NCI-H345 treated with DMSO at 0.1 percent for 48 hours (cell line): ENCODE results near the gene TMEM151A.
"Not testable (repeated sequence)": the region's sequence is repeated elsewhere in the genome, so short reads cannot be mapped to it uniquely, and the experiment has no call there.

Source experiments
- DNase-seq: peaks from one replicate; lab custom pipeline; 2025; ENCODE audit not compliant: unreplicated experiment; lab: John Stamatoyannopoulos, UW

TMEM151A gene

DNA sequence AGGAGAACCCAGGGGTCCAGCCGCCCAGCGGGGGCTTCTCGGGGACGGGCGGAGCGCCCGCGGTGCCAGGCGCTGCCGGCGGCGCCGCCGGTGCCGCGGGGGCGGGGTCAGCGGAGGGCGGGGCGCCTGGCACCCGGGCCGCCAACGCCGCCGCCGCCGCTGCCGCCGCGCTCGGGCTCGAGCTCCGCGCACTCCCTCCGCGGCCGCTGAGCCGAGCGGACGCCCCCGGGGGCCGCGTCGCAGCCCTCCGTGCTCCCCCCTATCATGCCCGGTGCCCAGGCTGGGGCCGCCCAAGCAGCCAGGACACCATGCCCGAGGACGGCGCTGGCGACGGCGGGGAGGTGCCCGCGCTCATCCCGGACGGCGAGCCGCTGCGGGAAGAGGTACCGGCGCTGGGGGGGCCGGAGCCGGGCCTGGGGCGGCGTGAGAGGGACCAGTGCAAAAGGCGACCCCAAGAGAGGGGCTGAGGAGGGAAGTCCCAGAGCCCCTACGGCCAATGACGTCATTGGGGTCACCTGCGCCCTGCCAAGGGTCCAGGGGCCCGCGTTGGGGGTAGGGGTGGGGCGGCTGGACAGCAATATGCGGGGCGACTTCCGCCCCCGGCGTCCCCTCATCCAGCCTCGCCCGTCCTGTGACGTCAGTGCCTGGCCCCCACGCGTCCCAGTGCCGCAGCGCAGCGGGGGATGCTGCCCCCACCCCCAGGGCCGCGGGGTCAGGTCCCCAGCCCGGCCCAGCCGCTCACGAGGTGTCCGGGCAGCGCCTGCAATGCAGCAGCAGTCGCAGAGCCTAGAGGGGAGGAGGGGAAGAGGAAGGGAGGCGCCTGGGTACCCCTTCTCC, at the start of gene TMEM151A:
Gene TMEM151A, plus strand, starts transcription at position 189 of the 837 bp plus-strand sequence. Its CDS starts 120 bp downstream, at position 309.
- DNase-seq = no peak

DNA sequence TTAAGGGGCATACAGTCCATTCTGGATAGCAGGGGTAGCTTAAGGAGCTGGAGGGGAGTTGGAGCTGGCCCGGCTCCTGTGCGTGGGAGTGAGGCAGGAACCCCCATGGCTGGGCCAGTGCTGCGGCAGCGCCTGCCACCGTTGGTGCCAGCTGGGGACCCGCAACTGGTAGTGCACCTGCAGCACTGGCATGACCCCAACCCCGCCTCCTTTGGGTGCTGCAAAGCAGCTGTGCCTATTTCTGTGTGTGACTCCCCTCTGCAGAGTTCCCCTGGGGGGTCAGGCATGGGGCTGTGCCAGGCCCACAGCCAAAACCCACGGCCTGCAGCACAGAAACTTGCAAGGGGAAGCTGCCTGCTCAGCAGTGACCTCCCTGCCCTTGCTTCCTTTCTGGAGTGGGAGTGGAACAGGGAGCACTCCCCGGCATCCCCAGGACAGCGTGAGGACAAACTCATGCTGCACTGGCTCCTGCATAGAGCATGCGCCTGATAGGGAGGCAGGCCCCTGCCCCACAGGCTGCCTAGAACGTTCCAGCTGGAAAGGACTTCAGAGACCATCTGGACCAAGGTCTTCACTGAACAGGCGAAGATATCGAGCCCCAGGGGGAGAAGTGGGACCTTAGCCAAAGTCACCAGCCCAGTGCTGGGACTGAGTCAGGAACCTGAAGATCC, 49.5 kb upstream of the TMEM151A start:
- DNase-seq = no peak

DNA sequence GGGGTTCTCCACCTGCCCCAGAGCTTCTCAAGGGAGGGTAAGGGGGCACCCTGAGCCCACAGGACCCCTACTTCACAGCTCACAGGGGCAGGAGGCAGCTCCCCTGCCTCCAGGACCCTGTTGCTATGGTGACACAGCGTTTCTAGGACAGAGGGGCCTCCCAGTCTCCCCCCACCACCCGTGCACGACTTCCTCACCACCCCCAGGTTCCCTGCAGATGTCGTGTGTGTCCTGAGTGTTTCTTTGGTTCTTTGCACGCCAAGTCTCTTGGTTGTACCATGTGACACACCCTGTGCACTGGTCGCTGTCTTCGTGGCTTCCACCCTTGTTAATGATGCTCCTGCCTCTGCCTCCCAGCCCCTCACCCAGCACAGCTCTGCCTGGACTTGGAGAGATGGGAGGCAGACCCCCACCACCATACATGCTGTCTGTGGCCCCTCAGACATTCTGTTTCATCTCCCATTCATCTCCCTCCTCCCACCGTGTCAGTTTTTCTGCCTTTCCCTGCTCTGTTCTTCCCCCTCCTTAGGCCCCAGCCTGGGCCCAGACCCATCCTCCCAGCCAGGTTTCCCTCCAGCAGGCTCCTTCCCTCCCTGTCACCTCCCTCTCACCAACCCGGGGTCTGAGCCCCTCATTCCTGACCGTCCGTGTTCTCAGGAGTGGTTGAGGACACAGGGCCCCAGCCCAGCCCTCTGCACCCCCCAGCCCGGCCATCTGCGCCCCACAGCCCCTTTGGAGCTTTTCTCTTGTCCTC, 47.7 kb upstream of the TMEM151A start:
- DNase-seq = no peak

DNA sequence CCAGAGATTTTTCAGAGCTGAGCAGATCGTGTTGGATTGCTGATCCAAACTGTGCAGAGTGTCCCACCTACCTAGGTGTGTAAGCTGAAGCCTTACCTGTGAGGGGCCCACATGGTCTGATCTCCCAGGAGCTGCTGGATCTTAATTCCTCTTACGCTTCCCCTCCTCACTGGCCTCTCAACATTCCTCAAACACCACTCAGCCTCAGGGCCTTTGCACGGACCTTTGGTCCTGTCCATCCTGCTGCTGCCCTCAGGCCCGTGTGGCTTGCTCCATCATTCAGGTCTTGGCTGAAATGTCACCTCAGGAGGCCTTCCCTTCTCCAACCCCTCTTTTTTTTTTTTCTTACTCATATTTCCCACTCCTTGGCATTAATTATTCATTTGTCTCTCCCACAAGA, 44.4 kb upstream of the TMEM151A start:
- no peak for DNase-seq

DNA sequence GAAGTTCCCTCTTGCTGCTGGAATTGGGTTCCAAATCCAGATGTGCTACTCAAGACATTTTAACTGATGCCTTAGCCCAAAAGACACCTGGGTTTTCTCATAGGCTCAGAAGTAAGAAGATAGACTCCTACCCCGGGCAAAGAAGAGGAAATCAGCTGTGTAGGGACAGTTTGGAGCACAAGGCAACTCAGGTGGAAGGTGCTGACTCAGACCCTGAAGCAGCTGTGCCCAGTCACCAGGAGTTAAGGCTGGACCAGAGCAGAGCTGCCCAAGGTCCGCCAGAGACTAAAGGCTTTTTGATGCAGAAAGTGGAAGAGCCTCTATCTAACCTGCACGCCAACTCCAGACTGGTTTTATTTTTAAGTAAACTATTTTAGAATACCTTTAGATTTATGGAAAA, 43.9 kb upstream of the TMEM151A start:
- DNase-seq = no peak

DNA sequence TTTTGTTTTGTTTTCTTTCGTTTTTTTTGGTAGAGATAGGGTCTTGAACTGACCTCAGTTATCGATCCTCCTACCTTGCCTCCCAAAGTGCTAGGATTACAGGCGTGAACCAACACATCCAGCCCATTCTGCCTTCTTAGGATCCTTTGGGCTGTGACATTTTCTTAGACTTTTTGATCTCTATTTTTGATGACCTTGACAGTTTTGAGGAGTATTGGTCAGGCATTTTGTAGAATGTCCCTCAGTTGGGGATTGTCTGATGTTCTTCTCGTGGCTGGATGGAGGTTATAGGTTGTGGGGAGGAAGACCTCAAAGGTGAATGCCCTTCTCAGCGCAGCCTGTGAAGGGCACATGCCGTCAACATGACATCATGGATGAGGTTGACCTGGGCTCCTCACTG, 42.8 kb upstream of the TMEM151A start:
- DNase-seq = no peak

DNA sequence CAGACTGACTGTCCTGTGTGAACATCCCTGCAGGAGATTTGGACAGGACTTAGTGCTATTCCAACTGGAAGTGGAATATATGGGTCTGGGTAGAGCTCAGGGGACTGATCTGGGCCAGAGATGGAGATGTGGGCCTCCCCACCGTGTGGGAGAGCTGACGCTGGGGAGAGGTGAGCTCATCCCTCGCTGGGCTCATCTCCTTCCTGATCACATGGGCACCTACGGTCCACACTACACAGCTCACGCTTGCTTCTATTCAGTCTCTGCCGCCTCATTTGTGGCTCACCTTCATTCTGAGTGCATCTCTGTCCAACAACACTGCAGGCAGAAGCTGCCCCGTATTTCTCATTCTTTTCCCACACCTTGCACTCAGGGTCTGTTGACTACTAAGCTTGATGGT, 39.9 kb upstream of the TMEM151A start:
- DNase-seq = no peak

DNA sequence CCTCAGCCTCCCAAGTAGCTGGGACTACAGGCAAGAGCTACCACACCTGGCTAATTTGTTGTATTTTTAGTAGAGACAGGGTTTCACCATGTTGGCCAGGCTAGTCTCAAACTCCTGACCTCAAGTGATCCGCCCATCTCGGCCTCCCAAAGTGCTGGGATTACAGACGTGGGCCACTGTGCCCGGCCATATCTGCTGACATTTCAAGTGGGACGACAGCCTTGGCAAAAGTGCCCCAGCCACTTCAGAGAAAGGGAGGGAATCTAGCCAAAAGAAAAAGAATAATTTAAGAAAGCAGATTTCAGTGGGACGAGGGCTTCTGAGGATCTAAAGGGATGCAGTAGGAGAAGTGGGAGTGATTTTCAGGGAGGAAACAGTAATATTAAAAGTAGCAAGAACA, 38.6 kb upstream of the TMEM151A start:
- DNase-seq = not testable (repeated sequence)

DNA sequence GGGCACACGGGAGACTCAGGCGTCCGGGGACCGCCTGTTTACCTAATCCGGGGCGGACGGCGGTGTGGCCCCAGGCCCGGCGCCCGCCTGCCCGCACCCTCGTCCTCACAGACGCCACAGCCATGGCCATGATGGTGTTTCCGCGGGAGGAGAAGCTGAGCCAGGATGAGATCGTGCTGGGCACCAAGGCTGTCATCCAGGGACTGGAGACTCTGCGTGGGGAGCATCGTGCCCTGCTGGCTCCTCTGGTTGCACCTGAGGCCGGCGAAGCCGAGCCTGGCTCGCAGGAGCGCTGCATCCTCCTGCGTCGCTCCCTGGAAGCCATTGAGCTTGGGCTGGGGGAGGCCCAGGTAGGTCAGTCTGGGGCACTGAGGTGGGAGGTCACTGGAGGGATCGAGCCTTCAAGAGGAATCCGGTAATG, 33.2 kb upstream of the TMEM151A start:
- DNase-seq = no peak

DNA sequence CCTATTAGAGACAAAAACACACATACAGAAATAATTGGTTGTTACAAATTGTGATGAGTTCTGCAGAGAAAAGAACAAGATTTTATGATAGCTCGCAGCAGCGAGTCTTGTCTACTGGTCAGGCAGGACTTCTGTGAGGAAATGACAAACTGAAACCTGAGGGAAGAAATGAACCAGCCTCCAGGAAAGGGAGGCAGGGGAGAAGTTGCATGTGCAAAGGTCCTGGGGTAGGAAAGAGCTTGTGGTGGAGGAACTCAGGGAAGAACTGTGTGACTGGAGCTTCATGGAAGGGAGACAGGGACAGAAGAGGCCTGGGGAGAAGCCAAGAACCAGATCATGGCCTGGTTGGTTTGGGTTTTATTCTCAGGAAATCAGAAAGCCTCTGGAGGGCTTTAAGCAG, 32.5 kb upstream of the TMEM151A start:
- DNase-seq = no peak

DNA sequence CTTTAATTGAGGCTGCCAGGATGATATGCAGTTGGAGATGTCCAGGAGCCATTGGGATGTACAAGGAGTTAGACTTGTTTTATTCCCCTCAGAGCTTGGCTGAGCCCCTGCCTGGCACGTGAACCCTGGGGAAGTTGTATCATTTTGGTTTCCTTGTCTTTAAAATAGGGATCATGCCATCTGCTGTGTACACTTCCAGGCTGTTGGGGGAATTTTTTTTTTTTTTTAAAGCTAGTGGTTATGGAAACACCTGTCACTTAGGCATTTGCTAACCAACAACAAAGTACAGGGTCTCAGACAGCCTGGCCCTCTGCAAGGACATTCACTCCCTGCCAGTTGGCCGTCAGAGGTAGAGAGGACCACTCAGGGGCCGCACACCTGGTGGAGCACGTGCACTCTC, 31.7 kb upstream of the TMEM151A start:
- DNase-seq = no peak

DNA sequence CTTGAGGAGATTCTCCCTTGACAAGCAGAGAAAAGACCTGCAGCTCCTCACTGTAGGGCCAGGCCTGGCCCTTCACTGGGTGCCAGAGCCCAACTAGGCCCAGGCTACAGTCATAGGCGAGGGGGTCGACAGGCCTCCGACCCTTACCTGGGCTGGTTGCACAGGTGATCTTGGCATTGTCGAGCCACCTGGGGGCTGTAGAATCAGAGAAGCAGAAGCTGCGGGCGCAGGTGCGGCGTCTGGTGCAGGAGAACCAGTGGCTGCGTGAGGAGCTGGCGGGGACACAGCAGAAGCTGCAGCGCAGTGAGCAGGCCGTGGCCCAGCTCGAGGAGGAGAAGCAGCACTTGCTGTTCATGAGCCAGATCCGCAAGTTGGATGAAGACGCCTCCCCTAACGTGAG, 30.1 kb upstream of the TMEM151A start:
- DNase-seq = no peak

DNA sequence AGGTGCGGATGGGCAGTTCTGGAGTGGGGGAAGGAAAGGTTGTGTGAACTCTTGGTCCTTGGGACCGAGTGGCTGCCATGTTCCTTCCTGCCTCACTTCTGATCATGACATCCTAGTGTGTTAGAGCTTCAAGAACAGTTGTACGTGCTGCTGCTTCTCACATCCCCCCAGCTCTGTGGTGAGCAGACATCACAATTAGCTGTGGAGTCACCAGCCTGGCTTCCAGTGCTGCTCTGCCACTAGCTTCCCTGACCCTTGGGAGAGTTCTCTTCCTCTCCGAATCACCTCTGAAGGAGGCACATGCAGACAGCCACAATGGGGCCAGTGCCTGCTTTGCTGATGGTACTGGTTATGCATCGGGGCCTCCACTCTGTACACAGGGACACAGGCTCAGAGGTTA, 29.5 kb upstream of the TMEM151A start:
- no peak for DNase-seq

DNA sequence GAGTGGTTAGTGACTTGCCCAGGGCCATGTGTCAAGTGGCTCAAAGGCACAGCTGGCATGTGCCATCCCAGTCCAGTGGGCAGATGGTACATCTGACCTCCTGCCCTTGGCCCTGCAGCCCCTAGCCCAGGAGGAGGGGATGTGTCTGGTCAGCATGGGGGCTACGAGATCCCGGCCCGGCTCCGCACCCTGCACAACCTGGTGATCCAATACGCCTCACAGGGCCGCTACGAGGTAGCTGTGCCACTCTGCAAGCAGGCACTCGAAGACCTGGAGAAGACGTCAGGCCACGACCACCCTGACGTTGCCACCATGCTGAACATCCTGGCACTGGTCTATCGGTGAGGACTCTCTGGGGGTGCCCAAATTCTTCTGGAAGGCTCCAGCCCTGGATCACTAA, 29.0 kb upstream of the TMEM151A start:
- no peak for DNase-seq

DNA sequence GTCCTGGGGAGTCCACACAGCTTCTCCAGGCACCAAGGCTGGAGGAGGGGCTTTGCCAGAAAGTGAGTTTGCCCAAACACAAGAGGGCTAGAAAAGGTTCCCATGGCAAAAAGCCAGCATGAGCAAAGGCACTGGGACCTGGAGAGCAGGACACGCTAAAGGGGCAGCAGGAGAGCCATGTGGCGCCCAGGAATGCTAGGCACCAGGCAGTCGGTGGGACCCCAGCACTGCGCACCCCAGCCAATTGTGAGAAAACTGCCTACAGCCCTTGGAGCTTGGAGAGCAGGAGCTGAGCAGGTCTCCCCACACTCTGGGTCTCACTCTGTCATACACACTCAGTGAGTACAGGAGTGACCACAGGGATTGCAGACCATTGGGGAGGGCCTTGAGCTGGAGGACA, 28.5 kb upstream of the TMEM151A start:
- DNase-seq = no peak

DNA sequence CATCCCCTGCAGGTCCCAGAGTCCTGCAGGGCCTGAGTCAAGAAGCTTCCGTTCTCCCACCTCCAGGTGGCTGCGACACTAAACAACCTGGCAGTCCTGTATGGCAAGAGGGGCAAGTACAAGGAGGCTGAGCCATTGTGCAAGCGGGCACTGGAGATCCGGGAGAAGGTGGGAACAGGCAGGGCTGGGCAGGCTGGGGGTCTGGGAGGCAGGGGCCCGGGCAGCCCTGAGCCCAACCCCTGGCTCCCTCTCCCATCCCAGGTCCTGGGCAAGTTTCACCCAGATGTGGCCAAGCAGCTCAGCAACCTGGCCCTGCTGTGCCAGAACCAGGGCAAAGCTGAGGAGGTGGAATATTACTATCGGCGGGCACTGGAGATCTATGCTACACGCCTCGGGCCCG, 27.9 kb upstream of the TMEM151A start:
- DNase-seq = no peak

DNA sequence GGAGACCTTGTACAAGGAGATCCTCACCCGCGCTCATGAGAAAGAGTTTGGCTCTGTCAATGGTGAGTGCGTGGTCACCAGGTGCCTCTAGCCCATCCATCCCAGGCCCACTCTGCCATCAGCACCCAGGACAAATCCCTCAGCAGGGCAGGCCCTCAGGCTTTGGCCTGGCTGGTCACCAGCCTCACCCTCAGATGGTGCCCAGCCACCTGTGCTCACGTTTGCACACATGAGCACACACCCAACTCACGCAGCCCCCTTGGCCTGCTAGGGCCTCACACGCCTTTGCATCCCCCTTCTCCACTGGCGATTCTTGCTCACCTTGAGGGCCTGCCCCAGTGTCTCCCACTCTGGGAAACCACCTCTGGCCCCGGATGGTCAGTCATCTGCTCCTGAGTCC, 27.3 kb upstream of the TMEM151A start:
- DNase-seq = no peak

DNA sequence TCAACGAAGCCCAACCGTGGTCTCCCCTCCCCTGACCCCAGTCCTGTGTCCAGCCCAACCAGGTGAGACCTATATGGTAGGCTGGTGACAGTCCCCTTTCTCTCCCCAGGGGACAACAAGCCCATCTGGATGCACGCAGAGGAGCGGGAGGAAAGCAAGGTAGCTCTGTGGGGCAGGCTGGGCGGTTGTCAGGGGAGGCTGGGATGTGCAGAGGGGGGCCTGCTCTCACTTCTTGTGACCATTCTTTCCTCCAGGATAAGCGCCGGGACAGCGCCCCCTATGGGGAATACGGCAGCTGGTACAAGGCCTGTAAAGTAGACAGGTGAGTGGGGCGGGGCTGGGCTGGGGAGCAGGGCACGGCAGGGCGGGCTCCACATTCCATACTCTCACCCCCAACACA, 26.8 kb upstream of the TMEM151A start:
- no peak for DNase-seq

DNA sequence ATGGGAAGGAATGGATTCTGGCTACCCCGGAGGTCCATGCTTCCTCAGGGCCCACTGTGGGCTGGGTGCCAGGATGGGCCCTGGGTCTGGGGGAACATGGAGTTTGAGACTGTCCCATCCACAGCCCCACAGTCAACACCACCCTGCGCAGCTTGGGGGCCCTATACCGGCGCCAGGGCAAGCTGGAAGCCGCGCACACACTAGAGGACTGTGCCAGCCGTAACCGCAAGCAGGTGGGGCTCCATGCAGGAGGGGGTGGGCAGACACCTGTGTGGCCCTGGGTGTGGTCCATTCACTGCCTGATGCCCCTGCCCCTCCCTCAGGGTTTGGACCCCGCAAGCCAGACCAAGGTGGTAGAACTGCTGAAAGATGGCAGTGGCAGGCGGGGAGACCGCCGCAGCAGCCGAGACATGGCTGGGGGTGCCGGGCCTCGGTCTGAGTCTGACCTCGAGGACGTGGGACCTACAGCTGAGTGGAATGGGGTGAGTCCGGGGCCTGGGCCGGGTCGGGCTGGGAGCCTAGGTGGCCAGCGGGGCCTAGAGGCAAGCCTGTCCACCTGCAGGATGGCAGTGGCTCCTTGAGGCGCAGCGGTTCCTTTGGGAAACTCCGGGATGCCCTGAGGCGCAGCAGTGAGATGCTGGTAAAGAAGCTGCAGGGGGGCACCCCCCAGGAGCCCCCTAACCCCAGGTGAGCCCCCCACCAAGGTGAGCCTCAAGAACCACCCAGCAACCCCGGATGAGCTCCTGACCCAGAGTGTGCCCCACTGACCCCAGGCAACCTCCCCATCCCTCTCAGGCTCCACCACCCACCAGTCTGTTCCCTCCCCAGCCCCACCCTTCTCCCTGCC, 25.9 kb upstream of the TMEM151A start:
- DNase-seq = no peak

DNA sequence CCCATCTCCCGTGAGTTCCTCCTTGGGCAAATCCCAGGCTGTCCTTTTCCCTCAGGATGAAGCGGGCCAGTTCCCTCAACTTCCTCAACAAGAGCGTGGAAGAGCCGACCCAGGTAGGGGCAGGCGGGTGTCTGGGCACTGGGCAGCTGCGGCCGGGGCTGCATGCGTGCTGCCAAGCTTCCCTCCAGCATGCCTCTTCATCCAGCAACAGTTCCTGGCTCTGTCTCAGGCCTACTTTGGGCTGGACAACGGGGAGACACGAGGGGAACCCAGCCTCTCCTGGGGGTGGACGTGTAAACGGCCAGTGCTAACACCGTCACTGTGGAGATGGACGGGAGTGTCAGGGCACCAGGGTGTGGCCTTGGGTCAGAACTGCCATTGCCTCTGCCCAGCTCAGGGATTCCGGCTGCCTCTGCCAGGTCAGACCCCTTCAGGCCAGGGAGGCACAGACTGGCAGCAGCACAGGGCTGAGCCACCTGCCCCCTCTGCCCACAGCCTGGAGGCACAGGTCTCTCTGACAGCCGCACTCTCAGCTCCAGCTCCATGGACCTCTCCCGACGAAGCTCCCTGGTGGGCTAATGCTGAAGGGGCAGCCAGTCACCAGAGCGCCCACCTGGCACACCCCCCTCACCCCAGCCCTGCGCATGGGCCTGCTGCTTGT, 25.2 kb upstream of the TMEM151A start:
- no peak for DNase-seq

DNA sequence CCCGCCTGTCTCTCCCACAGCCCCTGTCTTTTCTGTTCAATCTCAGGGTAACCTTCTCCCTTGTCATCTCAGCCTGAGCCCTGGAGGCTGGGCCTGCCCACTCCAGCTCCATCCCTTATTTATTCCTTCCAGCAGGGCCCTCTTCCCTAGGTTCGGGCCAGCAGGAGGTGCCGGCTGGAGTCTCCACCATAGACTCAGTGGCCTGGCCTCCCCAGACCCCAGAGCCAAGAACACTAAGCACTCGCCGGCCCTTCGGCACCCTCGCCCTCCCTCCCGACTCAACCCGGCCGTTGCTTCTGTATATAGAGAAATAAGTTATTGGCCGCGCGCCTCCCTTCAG, 24.7 kb upstream of the TMEM151A start:
- DNase-seq = no peak
